Kidney glomerular epithelial cell (primary cell): Measurements from ENCODE around the gene GFAP.

ENCODE experiments used
- DNase-seq: peaks from one replicate; lab custom pipeline; 2025; lab: John Stamatoyannopoulos, UW

GFAP gene

DNA sequence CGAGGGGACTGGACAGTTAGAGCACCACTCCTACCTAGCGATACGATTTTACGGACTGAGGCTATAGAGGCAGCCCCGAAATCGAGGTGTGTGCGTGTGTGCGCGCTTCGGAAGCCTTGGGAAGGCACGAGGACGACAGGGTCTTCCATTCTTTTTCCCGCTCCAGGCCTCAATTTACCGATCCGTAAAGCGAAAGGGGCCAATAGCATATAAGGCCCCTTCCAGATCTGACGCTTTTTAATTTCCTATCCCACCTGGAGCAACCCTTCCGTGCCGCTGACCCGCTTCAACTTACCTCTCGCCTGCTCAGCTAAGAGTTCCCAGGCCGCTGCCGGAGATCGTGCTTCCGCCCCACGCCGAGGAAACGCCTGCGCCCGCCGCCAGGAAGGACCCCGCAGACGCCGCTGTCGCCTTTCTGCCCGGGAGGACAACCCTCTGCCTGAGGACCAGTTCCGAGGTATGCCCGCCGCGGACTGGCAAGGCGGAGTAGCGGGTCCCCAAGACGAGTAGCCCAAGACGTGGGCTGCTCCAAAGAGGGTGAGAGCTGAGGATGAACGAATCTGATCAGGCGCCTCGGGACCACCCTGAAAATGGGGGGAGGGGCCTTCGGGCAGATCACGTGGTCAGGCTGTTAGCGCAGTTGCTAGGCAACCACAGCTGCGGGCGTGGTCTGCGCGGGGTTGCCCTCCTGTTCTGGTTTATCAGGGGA lies 16.1 kb downstream of the GFAP start, which contains the start of gene EFTUD2:
Gene EFTUD2, minus strand, starts transcription at position 372 of the 709 bp plus-strand sequence. CDS start 4,924 bp downstream, outside the sequence.
- DNase-seq = peak; percentile 95

DNA sequence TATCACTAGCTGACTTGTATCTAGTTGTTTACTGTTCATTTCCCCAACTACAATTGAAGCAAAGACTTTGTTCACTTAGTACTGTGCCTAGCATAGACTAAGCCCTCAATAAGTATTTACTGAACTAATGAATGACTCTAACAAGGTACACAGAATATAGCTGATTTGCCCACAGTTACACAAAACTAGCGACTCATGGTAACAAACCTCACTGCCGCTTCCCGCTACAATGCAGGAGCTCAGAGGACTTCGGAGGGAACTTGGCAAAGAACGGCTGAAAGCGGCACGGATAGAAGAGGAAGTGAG lies 16.6 kb downstream of the GFAP start:
- peak; percentile 54 for DNase-seq

DNA sequence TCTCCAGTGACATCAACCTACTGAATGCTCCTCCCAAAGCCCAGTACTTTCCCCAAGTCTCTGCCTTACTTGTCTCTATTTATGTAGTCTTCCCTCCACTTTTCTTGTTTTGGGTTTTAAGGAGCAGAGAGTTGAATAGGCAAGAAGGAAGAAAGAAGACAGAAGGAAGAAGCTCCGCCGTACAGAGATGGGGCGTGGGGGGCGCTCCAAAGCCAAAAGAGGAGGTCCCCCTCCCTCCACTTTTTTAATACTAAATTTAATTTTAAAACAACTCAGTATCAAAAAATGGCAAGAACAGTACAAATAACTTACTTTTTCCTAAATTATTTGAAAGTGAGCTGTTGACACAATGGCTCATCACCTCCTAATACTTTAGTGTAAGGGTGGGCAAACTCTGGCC lies 20.7 kb downstream of the GFAP start:
- DNase-seq = no peak

DNA sequence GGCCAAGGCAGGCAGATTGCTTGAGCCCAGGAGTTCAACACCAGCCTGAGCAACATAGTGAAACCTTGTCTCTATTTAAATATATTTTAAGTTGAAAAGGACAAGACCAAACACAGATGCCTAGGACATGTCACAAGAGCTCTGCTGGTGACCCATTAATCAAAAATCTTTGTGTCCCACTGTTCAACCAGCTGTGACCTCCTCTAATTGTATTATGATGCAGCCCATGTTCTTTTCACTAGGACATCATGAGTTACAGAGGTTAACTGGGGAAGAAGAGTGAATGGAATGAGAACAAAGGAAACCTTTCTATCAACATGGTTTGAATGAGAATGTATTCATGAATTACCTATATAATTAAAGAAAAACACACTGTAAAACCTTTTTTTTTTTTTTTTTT lies 23.1 kb downstream of the GFAP start:
- no peak for DNase-seq

DNA sequence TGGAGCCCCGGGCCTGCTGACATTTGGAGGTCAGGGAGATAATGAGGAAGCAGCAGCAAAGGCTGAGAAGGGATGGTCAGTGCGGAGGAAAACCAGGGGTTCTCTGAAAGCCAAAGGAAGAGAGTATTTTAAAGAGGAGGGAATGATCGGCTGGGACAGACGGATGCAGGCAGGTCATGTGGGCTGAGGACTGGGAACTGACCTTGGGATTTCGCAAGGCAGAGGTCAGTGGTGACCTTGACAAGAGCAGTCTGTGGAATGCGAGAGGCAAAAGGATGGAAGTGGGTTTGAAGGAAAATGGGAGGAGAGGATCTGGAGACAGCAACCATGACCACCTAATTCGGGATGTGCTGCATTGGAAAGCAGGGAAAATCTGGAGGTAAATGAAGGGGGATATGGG lies 26.3 kb downstream of the GFAP start:
- DNase-seq = no peak

DNA sequence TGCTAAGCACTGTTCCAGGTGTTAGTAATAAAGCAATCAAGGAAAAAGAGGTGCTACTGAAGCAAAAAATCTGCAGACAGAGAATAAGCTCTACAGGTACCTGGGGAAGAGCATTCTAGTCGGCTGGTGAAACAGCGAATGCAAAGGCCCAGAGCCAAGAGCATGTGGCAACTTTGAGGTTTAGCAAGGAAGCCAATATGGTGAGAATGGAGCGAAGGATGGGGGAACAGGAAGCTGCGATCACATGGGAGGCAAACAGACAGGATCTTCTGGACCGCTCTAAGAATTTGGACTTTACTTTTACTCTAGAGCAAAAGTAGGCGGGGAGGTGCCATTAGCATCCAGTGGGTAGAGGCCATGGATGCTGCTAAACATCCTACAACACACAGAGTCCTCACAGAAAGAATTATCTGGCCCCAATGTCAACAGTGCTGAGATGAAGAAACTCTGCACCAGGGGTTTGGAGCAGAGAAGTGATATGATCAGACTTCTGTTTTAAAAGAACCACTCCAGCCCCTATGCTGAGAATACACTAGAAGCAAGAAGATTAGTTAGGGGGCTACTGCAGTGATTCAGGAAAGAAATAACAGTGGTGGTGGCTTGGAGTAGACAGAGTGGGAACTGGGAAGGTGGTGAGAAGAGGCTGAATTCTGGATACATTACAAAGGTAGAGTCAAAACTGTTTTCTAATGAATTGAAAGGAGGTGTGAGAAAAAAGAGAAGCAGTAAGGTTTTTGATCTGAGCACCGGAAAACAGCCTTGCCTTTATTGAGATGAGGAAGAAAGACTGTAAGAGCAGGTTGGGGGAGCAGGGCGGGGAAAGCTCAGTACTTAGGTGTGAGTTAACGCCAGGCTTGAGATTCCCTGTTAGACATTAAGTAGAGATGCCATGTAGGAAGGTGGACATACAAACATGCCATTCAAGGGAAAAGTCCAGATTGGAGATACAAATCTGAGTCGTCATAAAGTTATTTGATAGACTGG lies 27.0 kb downstream of the GFAP start:
- DNase-seq = no peak

DNA sequence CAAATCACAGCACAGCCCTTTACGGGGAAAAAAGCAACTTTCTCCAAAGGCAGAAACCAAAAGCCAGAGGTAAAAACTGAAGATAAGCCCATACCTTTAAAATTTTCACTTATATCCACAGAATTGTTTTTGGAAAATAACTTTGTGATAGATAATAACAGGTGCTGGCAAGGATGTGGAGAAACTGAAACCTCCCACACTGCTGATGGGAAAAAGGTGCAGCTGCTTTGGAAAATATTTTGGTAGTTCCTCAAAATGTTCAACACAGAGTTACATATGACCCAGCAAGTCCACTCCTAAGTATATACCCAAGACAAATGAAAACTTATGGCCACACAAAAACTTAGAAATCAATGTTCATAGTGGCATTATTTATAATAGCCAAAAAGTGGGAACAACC lies 28.3 kb downstream of the GFAP start:
- no peak for DNase-seq

DNA sequence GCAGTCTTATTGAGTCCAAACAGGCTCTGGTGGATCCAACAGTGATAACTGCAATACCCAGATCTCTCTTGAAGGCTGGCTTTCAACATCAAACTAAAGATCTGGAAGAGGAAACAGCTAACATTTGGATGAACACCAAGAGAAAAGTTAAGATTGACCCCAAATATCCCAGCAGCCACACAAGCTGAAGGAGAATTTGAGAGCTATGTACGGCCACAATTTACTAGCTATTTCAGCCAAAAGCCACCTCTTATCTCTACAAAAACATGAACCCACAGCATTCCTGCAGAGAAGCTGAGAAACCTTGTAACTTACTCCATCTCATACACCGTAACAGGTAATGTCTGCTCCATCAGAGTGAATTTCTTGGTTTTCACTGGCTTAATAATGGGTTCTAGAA lies 30.4 kb downstream of the GFAP start:
- DNase-seq = no peak

DNA sequence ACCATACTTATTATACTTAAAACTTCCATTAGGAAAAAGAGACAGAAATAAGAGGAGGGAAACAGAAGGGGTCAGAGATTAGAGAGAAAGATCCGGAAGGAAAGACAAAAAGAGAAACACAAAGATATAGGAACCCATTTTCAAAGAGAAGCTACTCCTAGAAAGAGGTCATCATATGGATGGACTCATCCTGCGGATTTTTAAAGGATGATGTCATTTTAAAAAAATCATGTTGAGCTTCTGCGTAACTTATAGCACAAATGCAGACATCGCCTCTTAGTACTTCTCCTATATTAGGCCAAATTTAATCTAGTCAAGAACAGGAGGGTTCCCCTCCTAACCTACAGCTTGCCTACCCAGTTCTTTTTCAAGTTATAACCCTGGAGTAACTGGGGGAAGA lies 34.2 kb downstream of the GFAP start:
- no peak for DNase-seq

DNA sequence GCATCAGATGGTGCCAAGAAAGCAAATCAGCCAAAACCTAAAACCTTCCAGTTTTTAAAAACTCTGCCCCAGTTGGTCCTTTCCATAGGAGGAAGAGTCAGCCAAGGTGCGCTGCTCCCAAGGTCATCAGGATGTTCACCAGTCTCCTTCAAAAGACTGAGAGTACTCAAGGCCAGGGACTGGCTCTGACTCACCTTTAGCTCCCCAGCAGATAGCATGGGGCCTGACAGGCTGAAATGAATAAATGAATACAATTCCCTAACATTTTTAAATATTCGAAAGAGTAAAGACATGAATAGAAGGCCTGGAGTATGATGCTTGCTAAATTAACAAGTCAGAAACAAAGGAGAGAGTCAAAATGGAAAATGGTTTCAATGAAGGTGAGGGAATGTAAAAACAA lies 35.2 kb downstream of the GFAP start:
- DNase-seq = no peak

DNA sequence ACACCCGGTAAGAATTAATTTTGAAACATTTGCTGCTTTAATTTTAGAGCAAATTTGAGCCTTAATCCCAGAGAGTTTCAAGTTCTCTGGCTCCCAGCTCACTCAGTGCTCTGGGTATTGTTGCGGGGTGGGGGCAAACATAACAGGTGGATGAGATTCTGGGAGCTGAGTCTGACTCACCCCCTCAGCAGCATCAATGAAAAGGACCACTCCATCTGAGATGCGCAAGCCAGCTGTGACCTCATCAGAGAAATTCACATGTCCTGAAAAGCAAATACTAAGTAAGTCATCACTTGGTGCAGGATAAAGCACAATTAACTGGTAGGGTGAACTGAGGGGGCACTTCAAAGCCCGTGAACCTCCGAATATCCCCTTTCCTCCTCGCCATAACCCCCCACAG lies 35.9 kb downstream of the GFAP start:
- no peak for DNase-seq

DNA sequence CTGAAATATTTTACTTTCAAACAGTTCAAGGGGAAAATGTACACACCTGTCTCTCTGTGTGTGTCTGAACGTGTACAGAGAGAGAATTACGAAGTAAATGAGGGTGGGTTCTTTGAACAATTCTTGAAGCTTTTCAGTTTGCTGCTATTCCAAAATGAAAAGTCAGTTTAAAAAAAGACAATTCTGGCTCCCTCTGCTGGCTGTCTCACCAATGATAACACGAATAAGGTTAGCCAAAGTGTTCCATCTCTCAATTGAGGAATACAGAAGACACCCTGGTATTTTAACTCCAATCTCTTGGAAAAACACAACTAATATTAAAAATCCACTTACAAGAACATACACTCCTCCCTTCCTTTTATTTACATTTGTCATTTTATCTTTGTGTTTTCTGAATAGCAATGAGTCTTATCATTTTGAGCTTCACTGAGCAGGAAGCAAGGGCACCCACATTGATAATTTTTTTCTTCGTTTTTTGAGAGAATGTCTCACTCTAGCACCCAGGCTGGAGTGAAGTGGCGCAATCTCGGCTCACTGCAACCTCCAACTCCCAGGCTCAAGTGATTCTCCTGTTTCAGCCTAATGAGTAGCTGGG lies 36.6 kb downstream of the GFAP start:
- peak; percentile 22 for DNase-seq

DNA sequence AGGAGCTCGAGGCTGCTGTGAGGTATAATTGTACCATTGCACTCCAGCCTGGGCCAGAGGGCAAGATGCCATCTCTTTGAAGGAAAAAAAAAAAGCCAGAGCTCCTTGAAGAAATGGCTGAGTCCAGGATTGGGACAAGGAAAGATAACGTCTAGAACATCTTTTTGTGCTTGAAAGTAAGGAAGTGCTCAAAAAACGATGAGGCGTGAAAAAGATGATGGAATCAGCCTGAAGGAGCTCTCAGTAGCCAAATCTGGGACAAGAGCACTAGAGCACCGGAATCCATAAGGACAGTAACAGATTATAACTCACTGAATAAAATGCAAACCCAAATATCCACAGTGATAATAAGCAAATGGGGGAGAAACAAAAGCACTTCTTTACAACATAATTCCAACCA lies 38.2 kb downstream of the GFAP start:
- DNase-seq = no peak

DNA sequence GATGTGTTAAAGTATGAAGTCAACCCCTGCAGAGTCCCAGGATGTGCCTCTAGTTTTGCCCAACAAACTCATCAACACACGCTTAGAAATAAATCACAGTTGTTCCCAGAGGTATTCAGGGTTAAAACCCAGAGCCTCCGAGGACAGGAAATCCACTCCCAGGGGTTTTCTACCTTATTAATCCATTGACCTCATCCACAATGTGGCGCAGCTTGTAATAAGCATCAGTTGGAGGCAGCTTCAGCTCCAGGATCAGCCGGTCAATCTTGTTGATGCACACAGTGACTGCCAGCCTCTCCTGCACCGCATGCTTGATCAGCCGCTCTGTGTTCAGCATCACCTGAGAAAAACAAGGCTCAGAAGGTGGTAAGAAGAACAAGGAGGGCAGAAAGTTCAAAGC lies 39.5 kb downstream of the GFAP start:
- no peak for DNase-seq

DNA sequence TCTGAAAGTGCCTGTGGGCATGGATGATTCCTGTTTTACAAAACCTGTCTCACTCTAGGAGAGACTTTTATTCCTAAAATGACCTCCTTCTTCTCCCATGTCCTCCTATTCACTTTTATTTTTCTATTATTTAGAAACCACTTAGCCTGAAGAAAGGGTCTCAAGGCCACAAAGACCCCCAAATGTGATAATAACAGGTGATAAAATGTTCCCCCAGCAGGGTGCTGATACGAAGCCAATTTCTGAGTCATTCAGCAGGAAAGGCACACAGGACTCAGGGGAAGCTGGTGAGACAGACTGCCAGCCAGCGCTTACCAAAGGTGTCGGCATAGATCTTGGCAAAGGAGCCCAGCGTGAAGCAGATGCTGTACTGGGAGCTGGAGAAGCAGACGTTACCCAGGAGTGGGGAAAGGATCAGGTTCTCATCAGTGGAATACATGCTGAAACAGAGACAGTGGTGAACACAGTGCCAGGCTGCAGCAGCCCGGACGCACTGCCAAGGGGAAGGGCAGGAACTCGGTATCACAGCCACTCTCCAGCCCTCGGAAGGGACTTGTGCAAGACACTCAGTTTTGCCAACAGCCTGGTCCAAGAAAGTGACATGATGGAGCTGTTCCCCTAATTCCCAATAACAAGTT lies 43.0 kb downstream of the GFAP start:
- DNase-seq = no peak

DNA sequence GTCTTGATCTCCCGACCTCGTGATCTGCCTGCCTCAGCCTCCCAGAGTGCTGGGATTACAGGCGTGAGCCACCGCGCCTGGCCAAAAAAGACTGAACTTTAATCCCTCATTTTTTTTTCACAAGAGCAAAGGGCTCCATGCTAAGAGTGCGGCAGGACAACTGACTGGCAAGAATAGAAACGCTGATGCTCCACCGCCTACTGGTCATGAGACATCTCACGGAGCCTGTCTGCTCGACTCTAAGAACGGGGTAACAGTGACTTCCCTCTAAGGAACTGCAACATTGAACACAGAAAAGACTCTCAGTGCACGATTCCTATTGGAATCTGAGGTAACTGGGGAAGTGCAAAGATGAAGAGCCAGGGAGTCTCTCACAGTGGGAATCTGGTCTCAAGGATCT lies 43.7 kb downstream of the GFAP start:
- DNase-seq = no peak

DNA sequence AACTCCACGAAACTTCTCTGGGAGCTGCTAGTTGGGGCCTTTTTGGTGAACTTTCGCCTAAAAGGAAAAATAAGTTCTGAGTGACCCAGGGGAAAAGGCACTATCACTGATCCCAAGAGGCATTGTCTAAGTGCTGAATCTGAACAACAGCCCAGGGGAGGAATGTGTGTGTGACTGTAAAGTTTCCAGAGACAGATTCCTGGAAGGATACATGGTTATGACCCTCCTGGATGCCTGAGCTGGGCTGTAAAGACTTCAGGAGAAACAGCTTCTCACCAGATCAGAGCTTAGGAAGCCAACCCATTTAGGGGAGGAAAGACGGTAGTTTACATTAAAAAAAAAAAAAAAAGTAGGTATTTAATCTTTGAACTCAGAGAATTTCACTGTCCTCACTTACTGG lies 47.5 kb downstream of the GFAP start:
- no peak for DNase-seq

DNA sequence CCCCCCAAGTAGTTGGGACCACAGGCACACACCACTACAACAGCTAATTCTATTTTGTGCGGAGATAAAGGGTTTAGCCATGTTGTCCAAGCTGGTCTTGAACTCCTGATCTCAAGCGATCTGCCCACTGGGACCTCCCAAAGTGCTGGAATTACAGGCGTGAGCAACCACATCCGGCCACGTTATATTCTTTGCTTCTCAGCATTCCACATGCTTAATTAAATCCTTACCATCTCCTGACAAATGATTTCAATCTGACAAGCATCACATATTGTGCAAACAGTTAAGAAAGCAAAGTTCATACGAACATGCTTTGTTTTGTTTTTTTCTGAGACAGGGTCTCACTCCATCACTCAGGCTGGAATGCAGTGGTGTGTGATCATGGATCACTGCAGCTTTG lies 49.4 kb downstream of the GFAP start:
- DNase-seq = no peak

DNA sequence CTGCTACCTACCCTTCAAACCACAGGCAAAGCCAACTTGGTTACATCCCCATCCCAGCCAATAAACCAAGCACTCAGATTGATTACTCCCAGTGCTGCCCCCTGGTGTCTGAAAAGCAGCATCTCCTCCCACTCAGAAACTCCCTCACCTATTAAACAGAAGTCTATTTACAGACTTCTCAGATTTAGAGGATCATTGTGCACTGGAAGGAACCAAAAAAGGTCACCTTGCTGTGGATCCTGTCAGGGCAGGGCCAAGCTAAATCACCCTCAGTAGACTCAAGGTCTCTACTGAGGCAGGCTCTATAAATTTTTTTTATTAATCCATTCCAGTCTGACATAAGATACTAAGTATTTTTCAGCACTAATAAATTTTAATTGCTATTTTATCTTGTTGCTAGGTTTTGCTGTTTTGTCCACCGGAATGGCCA lies 50.1 kb downstream of the GFAP start:
- peak; percentile 62 for DNase-seq

DNA sequence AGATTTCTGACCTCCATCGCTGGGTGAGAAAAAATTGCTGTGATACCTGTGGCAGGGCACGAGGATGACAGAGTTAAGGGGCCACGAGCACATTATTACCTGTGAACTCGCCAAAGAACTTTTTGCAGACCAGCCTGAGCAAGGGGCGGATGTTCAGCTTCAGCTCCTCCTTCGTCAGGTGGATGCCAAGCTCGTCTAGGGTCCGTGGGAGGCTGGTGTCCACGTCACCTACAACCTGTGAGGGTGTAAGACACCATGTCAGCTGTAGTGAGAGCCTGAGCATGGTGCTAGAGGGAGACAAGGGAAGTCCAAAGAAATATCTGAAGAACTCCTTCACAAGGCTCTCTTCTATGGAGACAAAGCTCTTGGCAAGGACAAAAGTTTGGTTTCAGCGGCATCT lies 50.5 kb downstream of the GFAP start:
- DNase-seq = no peak

DNA sequence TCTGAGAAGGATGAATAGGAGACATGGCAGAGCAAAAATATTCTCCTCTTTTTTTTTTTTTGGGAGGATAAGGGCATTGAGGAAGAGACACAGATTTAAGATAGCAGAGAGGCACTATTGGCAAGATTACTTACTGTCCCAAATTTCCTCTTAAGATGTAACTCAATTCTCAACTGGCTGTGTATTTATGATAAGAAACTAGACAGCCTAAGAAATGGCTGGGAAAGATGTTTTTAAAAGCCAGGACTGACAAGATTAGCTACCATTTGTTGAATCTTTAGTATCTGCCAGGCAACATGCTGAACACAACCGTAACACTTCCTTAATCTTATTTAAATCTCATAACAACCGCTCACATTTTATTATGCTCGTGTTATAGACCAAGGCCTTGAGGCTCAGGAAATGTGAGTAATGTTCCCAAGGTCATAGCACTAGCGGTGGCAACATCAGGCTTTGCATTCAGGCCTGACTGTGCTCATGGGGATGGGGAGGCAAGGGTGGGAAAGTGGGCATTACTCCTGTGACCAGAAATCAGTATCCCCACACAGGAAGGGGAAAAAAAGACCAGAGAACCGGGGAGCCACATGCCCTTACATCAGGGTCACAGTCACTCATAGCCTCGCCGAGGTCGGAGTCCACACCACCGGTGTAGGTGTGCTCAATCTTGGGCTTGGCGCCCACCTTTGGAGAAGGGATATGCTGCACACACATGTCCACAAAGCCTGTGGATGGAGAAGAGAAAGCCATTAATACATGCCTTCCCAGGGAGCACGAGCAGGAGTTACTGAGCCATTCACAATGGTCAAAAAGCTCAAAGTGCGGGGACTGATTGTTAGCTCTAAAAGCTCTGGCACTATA lies 52.0 kb downstream of the GFAP start:
- DNase-seq = no peak
